GM13976 (cell line): ENCODE results near the gene HES4.
A peak's percentile ranks its signal among the peaks of the same experiment; 100 is the strongest.

Experiments used
- DNase-seq: peaks from one replicate; pipeline ENCODE4 v3.0.0; 2012; ENCODE audit warnings: low spot score
- in situ Hi-C: fragments of 300-500 bp; cut with MboI; formaldehyde crosslinking; loops from one replicate; pipeline ENCODE4 v1.12.0; 2022; ENCODE audit warnings: low sequenced_read_pairs, mixed read lengths, inconsistent platforms; ENCODE audit not compliant: unreplicated experiment
- TF ChIP-seq, protein P1 (sequence below): IDR thresholded peaks from 2 replicates; pipeline ENCODE4 v1.5.1; 2012; ENCODE audit warnings: borderline replicate concordance, mild to moderate bottlenecking; ENCODE audit not compliant: insufficient read depth; ENCODE audit errors: extremely low read depth, missing control alignments, control extremely low read depth

HES4 gene

DNA sequence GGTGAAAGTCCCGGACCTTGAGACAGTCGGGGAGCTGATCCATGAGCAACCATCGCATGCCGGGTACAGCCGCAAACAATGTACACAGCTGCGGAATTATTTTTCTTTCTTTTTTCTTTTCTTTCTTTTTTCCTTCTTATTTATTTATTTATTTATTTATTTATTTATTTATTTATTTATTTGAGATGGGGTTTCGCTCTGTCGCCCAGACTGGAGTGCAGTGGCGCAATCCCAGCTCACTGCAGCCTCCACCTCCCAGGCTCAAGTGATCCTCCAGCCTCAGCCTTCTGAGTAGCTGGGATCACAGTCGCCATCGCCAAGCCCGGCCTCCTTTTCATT is 15.5 kb downstream of the HES4 start:
- in situ Hi-C loops: no loop called here
- DNase-seq: no peak
- TF ChIP-seq, protein P1, sequence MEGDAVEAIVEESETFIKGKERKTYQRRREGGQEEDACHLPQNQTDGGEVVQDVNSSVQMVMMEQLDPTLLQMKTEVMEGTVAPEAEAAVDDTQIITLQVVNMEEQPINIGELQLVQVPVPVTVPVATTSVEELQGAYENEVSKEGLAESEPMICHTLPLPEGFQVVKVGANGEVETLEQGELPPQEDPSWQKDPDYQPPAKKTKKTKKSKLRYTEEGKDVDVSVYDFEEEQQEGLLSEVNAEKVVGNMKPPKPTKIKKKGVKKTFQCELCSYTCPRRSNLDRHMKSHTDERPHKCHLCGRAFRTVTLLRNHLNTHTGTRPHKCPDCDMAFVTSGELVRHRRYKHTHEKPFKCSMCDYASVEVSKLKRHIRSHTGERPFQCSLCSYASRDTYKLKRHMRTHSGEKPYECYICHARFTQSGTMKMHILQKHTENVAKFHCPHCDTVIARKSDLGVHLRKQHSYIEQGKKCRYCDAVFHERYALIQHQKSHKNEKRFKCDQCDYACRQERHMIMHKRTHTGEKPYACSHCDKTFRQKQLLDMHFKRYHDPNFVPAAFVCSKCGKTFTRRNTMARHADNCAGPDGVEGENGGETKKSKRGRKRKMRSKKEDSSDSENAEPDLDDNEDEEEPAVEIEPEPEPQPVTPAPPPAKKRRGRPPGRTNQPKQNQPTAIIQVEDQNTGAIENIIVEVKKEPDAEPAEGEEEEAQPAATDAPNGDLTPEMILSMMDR: no peak

DNA sequence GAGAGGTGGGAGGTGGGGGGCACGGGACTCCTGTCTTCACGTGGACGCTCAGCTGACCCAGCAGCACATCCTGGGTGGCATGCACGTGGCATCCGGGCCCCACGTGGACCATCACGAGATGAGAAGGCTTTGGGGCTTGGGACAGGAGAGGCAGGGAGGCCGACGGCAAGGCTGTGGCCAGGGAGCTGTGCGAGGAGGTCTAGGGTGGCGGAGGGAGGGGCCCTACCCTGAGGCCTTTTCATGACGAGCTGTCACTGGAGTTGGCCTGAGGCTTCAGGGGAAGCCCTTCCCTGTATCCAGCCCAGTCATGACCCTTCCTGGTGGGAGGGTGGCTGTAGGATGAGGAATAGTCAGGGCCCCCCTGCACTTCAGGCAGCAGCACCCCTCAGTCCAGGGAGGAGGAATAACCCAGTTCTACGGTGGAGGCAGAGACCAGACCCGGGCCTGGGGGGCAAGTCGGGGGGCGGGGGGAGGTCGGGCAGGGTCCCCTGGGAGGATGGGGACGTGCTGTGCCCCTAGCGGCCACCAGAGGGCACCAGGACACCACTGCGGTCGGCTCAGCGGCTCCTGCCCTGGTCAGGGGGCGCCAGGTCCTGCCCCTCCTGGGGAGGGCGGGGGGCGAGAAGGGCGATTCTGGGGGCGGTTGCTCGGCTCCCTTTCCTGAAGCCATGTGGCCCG is 16.0 kb downstream of the HES4 start:
- in situ Hi-C loops: no loop called here
- TF ChIP-seq, protein P1: peak; percentile 95
- peak; percentile 89 for DNase-seq

DNA sequence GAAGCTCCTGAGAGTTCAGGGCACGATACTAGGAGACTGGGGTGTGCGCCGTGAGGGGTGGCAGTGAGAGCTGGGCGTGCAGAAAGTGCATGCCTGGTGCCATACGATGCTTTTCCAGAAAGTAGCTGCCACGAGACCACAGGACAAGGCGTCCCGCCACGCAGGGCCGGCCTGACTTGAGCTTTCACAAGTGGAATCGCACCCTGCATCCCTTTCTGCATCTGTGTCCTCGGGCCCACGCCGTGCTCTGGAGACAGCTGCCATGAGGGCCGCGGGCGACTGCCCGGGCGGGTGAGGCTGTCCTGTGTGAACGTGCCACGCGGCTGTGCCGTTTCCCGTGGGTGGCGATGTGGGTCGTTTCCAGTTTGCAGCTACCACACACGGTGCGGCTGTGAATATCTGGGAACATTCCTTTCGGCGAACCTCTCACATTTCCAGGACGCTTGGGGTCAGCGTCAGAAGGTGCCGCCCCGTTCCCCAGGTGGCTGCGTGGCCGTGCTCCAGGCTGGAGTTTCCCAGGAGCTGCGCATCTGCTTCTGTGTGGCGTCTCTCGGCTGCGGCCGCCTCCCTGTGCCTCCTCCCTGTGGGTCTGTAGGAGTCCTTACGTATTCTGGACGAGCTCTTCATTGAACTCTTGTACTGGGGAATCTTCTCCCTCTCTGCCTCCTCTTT is 17.0 kb downstream of the HES4 start:
- TF ChIP-seq, protein P1: no peak
- DNase-seq: no peak
- in situ Hi-C loops: no loop called here

DNA sequence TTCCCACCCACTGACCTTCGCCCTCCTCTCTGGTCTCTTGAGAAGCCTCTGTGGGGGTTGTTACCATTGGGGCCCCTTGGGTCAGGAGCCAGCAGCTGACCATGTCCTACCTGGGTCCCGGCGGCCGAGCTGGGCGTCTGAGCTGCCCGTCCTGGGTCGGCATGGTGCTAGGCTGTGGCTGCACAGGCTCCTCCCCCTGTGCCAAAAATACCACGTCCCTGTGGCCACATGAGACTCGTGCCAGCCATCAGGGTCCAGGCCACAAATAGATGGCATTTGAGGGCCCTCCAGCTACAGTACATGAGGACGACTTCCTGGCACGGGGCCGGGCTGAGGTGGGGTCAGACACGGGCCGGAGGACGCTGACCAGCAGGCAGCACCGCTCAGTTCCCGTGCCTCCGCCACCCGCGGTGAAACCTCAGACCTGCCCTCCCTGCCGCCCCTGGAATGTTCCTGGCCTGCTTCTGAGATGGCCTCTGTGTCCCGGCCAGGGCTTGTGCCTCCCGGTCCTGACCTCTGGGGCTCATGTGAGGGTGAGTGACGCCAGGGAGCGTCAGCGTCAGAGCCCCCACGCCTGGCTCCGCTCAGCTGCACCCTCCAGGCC is 17.8 kb downstream of the HES4 start, which contains the start of gene PERM1:
Gene PERM1, minus strand, starts transcription at position 139 of the 604 bp plus-strand sequence. CDS start 1,064 bp downstream, outside the sequence.
- no peak for DNase-seq
- TF ChIP-seq, protein P1: no peak
- in situ Hi-C loops: no loop called here

DNA sequence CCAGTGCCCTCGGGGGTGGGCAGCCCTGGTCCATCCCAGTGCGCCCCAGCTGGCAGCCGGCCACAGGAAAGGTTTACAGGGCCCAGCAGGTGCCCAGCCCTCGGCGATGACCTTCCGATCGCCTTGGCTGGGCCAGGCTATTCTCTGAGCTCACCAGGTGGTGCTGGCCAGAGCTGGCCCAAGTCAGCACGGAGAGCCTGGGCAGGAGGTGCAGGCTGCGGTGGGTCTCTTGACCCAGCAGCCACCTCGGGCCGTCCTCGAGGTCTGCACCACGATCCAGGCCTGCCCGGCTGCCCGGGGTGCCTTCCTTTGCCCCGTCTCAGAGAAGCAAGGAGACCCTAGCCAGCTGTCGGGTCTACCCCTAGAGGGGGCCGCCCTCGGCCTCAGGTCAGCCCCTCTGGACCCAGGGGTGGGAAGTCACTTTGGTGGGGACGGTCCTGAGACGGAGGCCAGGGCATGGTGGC is 18.4 kb downstream of the HES4 start:
- in situ Hi-C loops: no loop called here
- DNase-seq: no peak

More for the DNA sequence above, 18.4 kb downstream of the HES4 start:
- TF ChIP-seq, protein P1: no peak
